Left kidney (tissue), 2 donors: Measurements from ENCODE around the gene TMPRSS9. TPM values are rescaled to one million over a fixed set of nuclear protein-coding genes. Genes with fewer than 3 reads are reported as not detected.

Experiments
- DNase-seq: peaks from one replicate; pipeline ENCODE4 v3.0.0-alpha.2; 2013
- polyA plus RNA-seq: library from polyadenylated mRNA; unstranded; fragments of 120-200 nt; gene quantifications from one replicate; pipeline ENCODE4 v1.2.1, GENCODE V29; 2013; ENCODE audit not compliant: insufficient read length

TMPRSS9 gene
- polyA plus RNA-seq, 1 donor, result 0.60 TPM

GRCh38 chr19:2421581-2422306 lies 61.7 kb downstream of the TMPRSS9 start:
- DNase-seq, result no peak

DNA sequence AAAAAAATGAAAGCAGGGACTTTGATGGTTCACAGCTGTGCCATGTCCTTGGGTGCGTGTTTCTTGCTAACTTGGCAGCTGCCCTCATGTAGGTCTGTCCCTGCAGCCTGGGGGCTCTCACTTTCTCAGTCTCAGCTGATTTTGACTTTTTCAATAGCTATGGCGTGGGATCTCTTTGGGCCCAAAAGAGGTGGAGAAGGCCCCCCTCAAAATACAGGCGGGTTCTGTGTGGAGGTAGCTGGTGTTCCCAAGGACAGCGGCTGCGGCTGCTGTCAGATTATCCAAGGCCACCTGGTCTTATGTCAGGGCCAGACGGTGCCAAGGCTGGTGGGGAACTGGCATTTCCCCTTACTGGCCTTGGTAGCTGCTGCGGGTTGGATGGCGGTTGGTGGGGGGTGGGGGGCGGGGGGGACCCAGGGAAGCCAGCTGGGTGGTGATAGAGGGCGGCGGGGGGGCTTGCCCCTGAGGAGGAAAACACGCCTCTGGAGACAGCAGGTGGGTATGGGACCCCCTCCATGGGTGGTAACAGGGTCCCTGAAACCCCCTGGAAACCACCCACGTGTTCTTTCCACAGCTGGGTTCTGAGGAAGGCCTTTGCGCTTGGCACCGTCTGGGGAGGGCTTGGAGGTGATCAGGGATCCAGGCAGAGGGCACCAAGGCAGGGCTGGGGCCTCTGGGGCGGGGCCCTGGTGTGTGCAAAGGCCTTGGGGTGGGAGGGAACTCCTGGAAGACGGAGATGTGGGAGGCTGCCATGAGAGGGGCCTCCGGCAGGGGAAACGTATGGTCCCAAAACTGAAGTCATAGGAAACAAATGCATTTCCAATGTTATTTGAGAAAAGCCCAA lies 63.2 kb downstream of the TMPRSS9 start:
- no peak for DNase-seq

- DNase-seq, result no peak
Measured at GRCh38 chr19:2423915-2424685, 64.0 kb downstream of the TMPRSS9 start.

- DNase-seq, result no peak
Measured at GRCh38 chr19:2424686-2425621, 64.9 kb downstream of the TMPRSS9 start.

DNA sequence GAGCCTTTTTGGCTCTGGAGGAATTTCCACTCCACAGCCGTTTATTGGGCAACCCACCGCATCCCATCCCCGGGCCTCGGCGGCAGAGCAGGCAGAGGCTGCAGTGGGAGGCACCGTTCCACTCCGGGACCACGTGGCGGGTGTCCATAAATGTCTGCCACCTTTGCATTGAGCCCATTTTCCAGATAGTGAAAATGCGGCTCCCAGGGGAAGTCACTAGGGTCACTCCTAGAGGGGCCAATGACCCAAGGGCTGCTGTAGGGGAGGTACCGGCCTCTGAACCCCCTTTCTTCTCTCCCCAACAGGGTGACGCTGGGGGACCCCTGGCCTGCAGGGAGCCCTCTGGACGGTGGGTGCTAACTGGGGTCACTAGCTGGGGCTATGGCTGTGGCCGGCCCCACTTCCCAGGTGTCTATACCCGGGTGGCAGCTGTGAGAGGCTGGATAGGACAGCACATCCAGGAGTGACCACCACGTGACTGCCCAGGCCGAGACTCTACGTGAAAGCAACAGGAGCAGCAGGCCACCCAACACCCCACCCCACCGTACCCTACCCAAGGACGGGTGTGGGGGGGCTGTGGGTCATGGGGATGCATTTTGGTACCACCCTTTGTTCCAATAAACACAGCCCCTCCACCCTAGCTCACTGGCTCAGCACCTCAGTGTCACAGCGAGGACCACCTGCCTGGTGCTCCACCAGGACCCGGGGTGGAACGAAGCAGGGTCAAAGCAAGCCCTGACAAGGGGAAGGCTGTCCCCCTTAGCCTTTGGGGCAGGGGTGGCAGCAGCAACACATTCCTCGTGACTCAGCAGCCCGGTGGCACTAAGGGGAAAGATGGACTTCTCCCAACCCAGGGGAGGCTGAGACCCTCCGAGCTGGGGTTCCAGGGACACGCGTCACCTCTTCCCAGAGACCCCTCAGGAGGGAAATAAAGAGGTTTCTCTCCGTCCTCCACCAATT lies 65.8 kb downstream of the TMPRSS9 start:
- no peak for DNase-seq

DNA sequence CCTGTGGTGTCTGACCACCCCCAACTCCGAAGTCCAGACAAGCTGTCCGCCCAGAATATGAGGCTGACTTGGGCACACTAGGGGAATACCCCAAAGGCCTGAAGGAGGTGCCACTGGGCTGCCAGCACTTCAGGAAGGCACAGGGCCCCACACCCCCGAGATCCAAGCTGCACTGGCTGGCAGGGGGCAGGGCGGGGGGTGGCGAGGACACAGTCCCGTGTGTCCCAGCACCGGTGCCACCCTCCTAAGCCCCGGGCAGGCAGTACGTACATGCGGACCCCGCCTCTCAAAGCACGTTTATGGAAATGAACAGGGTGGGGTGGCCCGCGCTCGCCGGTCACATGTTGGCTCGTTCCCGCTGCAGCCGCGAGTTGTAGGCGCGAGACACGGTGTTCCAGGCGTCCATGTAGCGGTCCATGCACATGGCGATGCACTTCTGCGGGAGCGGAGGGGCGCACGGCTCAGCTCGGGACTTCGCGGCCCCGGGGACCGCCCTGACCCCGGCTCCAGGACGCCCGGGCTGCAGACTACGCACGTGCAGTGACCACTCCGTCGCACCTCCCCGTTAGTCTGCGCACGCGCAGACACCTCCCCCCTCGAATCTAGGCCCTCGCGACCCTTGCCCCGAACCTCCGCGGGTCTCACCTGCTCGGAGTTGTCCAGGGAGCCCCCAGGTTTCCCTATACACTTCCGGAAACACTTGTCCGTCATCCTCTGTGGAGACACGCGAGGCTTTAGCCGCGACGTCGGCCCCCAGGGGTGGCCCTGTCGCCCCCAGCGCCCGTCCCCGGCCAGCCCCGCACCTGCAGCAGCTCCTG lies 66.8 kb downstream of the TMPRSS9 start:
- no peak for DNase-seq

GRCh38 chr19:2427429-2428320 lies 67.6 kb downstream of the TMPRSS9 start, which contains the start of gene TIMM13:
Gene TIMM13, minus strand, starts transcription at chr19:2427586. Its CDS starts 53 bp downstream, at chr19:2427533.
- peak; percentile 97 for DNase-seq

DNA sequence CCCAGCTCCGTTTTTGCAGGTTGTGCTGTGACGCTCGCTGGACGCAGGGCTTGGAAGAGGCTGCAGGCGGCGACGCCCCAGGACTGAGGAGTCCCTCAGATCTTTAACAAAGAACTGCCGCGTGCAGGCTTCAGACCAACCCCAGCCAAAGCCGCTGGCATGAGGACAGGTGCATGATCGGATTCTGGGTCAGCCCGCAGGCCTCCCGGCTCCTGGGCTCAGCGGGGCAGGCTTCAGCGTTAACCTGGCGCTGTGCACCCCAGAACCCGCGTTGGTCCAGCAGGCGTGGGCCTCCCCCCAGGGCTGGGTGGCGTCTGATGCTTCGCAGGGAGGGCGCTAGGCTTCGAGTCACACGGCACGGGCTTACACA lies 68.2 kb downstream of the TMPRSS9 start:
- DNase-seq, result no peak

DNA sequence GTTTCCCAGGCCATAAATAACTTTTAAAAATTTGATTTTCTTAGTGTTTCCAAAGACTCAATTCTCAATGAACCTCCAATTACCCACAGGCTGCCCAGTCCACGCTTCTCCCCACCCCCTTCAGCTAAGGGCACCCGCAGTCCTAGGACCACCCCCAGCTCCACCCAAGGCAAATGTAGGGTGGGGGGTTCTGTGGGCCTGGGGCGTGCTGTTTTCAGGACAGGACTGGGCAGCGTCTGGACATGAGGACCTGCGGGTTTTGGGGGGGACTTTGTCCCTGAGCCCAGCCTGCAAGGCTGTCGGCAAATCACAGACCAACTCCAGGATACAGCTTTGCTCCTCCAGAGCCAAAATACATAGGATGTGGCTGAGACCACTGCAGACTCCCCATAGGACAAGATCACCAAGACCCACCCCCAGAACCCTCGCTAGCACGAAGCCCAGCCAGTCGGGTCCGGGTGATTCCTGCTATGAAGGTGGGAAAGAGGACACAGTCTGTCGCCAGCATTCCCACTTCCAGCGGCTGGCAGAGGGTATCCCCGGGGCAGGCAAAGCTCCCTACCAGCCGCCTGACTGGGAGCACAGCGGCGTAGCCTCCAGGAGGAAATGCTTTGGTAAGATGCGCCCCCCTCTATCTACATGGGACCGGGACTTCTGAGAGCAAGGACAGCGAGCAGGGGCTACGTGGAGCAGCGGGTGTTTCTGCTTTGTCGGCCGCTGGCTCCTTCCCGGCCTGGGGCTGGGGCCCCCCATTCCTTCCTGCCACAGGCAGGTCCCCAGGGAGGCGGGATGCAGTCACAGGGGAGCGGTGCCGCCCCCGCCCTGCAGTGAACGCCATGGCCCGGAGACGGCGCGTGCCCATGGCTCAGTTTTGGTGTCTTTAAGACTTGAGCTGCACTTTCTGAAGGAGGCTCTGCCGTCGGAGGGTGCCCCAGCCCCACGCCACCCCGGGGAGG lies 69.0 kb downstream of the TMPRSS9 start:
- no peak for DNase-seq

- no peak for DNase-seq
Measured at GRCh38 chr19:2429917-2430535, 70.0 kb downstream of the TMPRSS9 start.

DNA sequence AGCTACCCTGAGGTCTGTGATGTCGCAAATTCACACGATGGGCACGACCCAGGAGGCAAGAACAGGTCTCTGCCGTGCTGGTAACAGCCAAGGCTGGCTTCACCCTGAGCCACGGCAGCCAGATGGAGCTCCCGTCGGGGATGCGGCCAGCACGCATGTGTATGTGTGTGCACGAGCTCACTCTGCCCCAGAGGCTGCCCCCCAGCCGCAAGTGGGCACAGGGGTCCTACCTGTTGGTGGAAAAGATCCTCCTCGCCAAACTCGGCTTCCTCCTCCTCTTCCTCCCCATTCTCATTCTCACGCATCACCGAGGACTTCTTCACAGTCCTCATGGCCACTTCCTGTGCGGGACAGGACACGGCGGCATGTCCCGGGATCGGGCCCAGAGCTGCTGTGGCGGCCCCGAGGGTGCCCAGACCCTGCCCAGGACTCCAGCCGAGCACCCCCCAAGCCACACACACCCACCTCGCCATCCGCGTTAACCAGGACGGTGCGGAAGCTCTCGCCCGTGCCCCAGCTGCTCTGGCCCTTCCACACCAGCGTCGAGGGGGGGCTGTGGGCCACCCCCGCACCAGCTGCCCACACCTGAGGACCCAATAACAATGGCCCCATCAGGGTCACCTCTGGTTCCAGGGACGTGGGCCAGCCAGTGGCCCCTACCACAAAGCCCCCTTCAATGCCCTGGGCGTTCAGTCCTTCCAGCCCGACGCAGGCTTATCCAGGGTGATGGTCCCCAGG lies 71.4 kb downstream of the TMPRSS9 start:
- DNase-seq, result no peak

GRCh38 chr19:2432131-2432848 lies 72.2 kb downstream of the TMPRSS9 start:
- DNase-seq, result no peak

DNA sequence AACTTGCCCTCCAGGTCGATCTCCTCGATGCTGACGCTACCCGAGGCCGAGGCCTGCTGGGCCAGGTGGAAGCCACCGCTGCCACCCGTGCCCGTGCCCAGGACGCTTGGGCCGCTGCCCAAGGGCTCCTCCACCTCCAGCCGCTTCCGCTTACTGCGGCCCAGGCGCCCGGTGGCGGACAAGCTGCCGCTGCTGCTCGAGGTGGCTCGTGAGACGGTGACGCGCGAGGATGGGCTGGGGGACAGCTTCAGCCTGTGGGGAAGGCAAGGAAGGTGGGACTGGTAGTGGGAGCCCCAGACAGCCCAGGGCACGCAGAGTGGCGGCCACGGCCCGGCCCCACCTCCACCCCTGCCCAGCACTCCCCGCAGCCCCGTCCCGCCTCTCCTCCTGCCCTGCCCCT lies 73.8 kb downstream of the TMPRSS9 start:
- DNase-seq, result no peak

GRCh38 chr19:2434267-2434666 lies 74.2 kb downstream of the TMPRSS9 start:
- DNase-seq, result no peak

DNA sequence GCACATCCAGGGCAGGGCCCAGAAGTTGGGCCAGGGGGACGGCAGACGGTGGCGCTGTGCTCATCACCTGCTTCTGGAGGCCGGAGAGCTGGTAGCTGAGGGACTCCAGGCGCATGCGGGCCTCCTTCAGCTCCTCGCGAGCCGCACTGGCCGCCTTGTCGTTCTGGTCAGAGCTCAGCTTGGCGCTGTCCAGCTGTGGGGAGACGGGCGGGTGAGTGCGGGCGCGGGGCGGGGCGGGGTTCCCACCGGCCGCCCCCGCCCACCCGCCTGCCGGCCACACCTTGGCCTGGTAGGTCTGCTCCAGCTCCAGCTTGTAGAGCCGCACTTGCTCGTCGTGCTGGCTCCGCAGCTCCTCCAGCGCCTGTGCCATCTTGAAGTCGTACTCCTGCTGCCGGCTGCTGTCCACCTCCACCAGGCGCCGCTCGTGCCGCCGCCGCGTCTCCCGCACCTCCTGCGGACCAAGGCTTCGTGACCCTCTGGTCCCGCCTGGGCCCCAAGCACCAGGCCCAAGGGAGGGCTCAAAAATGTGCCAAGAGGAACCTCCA lies 74.7 kb downstream of the TMPRSS9 start:
- no peak for DNase-seq
